NCI-H446 treated with DMSO at 0.1 percent for 48 hours (cell line): ENCODE results near the gene KRT12.
"Not testable (repeated sequence)": the region's sequence is repeated elsewhere in the genome, so short reads cannot be mapped to it uniquely, and the experiment has no call there.

Source experiments
- DNase-seq: peaks from one replicate; lab custom pipeline; 2025; lab: John Stamatoyannopoulos, UW

The KRT12 gene

DNA sequence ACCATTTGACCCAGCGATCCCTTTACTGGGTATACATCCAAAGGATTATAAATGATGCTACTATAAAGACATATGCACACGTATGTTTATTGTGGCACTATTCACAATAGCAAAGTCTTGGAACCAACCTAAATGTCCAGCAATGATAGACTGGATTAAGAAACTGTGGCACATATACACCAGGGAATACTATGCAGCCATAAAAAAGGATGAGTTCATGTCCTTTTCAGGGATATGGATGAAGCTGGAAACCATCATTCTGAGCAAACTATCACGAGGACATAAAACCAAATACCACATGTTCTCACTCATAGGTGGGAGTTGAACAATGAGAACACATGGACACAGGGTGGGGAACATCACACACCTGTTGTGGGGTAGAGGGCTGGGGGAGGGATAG, 52.4 kb downstream of the KRT12 start:
- not testable (repeated sequence) for DNase-seq

GRCh38 chr17:40813804-40814203, 53.2 kb downstream of the KRT12 start:
- DNase-seq, result no peak

GRCh38 chr17:40812639-40813038, 54.4 kb downstream of the KRT12 start:
- DNase-seq, result no peak
